Endothelial cell of umbilical vein (primary cell): Measurements from ENCODE around the gene SFTPB. TPM values are rescaled to one million over a fixed set of nuclear protein-coding genes. Genes with fewer than 3 reads are reported as not detected.

Source experiments
- BruUV-seq: library from RNA; stranded (reverse); fragments of 400-500 nt; replicated peaks from 2 replicates; lab custom pipeline; 2021; lab: Mats Ljungman, UMichigan
- CTCF ChIA-PET: fragments of 300-600, 350-600 bp; sonication (Branson Sonifier 250); formaldehyde crosslinking; loops from one replicate; lab custom pipeline; 2021; ENCODE audit warnings: antibody characterized with exemption, inconsistent platforms; lab: Charles Lee
- POLR2A ChIA-PET: fragments of 300-600, 350-600 bp; sonication (Branson Sonifier 250); formaldehyde crosslinking; loops from one replicate; lab custom pipeline; 2021; ENCODE audit warnings: antibody characterized with exemption, inconsistent platforms; lab: Charles Lee
- DNase-seq: peaks from one replicate; pipeline ENCODE4 v3.0.0-alpha.2; 2011; ENCODE audit warnings: low read depth, low spot score
- FAIRE-seq: peaks from 2 replicates; lab custom pipeline; 2011; peaks lifted over from hg19 to GRCh38; lab: Jason Lieb, UNC
- H2AFZ ChIP-seq: 2 replicates; pipeline ENCODE4 v1.6.0; 2012; ENCODE audit warnings: low read depth, low read length, control low read depth, inconsistent platforms
- H3K27ac ChIP-seq: 2 replicates; pipeline ENCODE4 v1.5.1; 2011; ENCODE audit warnings: low read depth, mild to moderate bottlenecking, control low read depth, low read length, moderate library complexity; ENCODE audit not compliant: insufficient read depth
- H3K27me3 ChIP-seq, 2 experiments: 2 replicates each; pipeline versions ENCODE4 v1.6.0 to v1.6.1; 2011; ENCODE audit warnings: low read length in 2 of 2, mixed read lengths in 1 of 2; ENCODE audit not compliant: control insufficient read depth in 2 of 2, insufficient read depth in 2 of 2
- H3K36me3 ChIP-seq, 2 experiments: 2 replicates in 1 of 2; 3 replicates in 1 of 2; pipeline ENCODE4 v1.5.1; 2011; ENCODE audit warnings: low read length in 2 of 2, mild to moderate bottlenecking in 1 of 2, moderate library complexity in 1 of 2; ENCODE audit not compliant: control insufficient read depth in 2 of 2, insufficient read depth in 2 of 2; ENCODE audit errors: extremely low read depth in 1 of 2
- H3K4me1 ChIP-seq: 3 replicates; pipeline ENCODE4 v1.5.1; 2011; ENCODE audit warnings: mild to moderate bottlenecking, low read length; ENCODE audit not compliant: control insufficient read depth, insufficient read depth; ENCODE audit errors: extremely low read depth
- H3K4me2 ChIP-seq: 2 replicates; pipeline ENCODE4 v1.6.1; 2011; ENCODE audit warnings: low read length, control low read depth, mixed read lengths; ENCODE audit not compliant: insufficient read depth
- H3K4me3 ChIP-seq, 3 experiments: fragments of 200-600 bp in 1 of 3; sonication (generic), shearing (Covaris generic) in 1 of 3; replicated peaks in 1 of 3; 2 replicates each; pipeline ENCODE4 v1.5.1; 2011 to 2016; ENCODE audit warnings: control low read depth in 3 of 3, low read length in 3 of 3, mild to moderate bottlenecking in 2 of 3, inconsistent platforms in 1 of 3, low read depth in 1 of 3, moderate library complexity in 1 of 3; ENCODE audit not compliant: insufficient read depth in 1 of 3
- H3K79me2 ChIP-seq: 2 replicates; pipeline ENCODE4 v1.6.0; 2012; ENCODE audit warnings: low read length, inconsistent platforms; ENCODE audit not compliant: control insufficient read depth, insufficient read depth
- H3K9ac ChIP-seq: replicated peaks from 2 replicates; pipeline ENCODE3; 2011; ENCODE audit warnings: low read length, control low read depth; ENCODE audit not compliant: insufficient read depth; ENCODE audit errors: extremely low read depth
- H3K9me1 ChIP-seq: replicated peaks from 3 replicates; pipeline ENCODE4 v1.6.0; 2011; ENCODE audit warnings: mild to moderate bottlenecking, low read length; ENCODE audit not compliant: control insufficient read depth, insufficient read depth; ENCODE audit errors: extremely low read depth
- H3K9me3 ChIP-seq: replicated peaks from 2 replicates; pipeline ENCODE4 v1.5.1; 2012; ENCODE audit warnings: low read length, inconsistent platforms; ENCODE audit not compliant: control insufficient read depth, insufficient read depth
- H4K20me1 ChIP-seq: replicated peaks from 2 replicates; pipeline ENCODE3; 2011; ENCODE audit warnings: mild to moderate bottlenecking, low read length; ENCODE audit not compliant: control insufficient read depth, insufficient read depth; ENCODE audit errors: extremely low read depth
- EZH2 ChIP-seq: IDR thresholded peaks from 2 replicates; pipeline ENCODE4 v1.6.1; 2012; ENCODE audit warnings: borderline replicate concordance, low read depth, mild to moderate bottlenecking, moderate library complexity, low read length, inconsistent platforms; ENCODE audit not compliant: severe bottlenecking
- FOS ChIP-seq: IDR thresholded peaks from 2 replicates; pipeline ENCODE4 v1.6.1; 2011; ENCODE audit warnings: mild to moderate bottlenecking, low read length, moderate library complexity, borderline replicate concordance; ENCODE audit not compliant: insufficient read depth
- GATA2 ChIP-seq: IDR thresholded peaks from 2 replicates; pipeline ENCODE4 v1.7.0; 2011; ENCODE audit warnings: low read depth, mild to moderate bottlenecking, moderate library complexity, mixed read lengths, low read length; ENCODE audit not compliant: insufficient read length, insufficient read depth
- JUN ChIP-seq: IDR thresholded peaks from 2 replicates; pipeline ENCODE4 v1.6.1; 2011; ENCODE audit warnings: borderline replicate concordance, low read depth; ENCODE audit not compliant: insufficient read length, insufficient read depth
- MYC ChIP-seq: IDR thresholded peaks from one replicate; pipeline ENCODE4 v1.6.1; 2011; ENCODE audit warnings: mild to moderate bottlenecking, low read depth, low read length
- POLR2A ChIP-seq: IDR thresholded peaks from 2 replicates; pipeline ENCODE4 v1.6.1; 2012; ENCODE audit warnings: low read depth, mild to moderate bottlenecking, control low read depth, low read length
- POLR2AphosphoS5 ChIP-seq: IDR thresholded peaks from 2 replicates; pipeline ENCODE4 v1.6.1; 2012; ENCODE audit warnings: low read depth, mild to moderate bottlenecking, control low read depth, low read length, moderate library complexity; ENCODE audit not compliant: insufficient read depth
- dilution Hi-C: fragments of 300-500 bp; cut with MboI; formaldehyde crosslinking; loops from one replicate; pipeline ENCODE4 v1.15.0; 2019; ENCODE audit warnings: low sequenced_read_pairs; ENCODE audit not compliant: extremely low pct_ligation_motif_present
- intact Hi-C: fragments of 100-400 bp; cut with micrococcal nuclease; formaldehyde crosslinking; loops from one replicate; pipeline ENCODE4 v1.10.0; 2022
- polyA plus RNA-seq, 4 experiments: library from polyadenylated mRNA; depleted of rRNA in 3 of 4; stranded (reverse) in 3 of 4; unstranded in 1 of 4; fragments of >200 nt; gene quantifications; 2 replicates each; pipeline versions ENCODE4 v1.2.1 to v1.2.3, GENCODE V29; 2011 to 2012; ENCODE audit warnings: missing spikeins in 1 of 4
- total RNA-seq: library from RNA; stranded (reverse); gene quantifications from 2 replicates; pipeline ENCODE4 v1.2.3, GENCODE V29; 2021
- TF ChIP-seq, protein P1 (sequence below): IDR thresholded peaks from 2 replicates; pipeline ENCODE4 v1.6.1; 2011; ENCODE audit not compliant: insufficient read depth, insufficient read length
- TF ChIP-seq, protein P2 (sequence below), 2 donors: IDR thresholded peaks; 1 replicate in 1 of 2; 2 replicates in 1 of 2; pipeline ENCODE4 v1.5.1; 2011; ENCODE audit warnings: low read length in 2 of 2, mild to moderate bottlenecking in 2 of 2, moderate library complexity in 2 of 2, control low read depth in 1 of 2, inconsistent platforms in 1 of 2, low read depth in 1 of 2; ENCODE audit not compliant: insufficient read depth in 1 of 2; ENCODE audit errors: extremely low read depth in 1 of 2

The SFTPB gene
- total and polyA plus RNA-seq, 2 donors (not counting 3 experiments of a cell fraction or from before 2014, with no cell fraction given) = not detected

- Histone ChIP-seq H3K4me3 (no peak overlapping the region), H3K27ac (no peak overlapping the region), H3K9me3 (no peaks in the 10 kb centered on the region), H4K20me1 (no peaks in the 10 kb centered on the region), H3K36me3 (peaks cover 2 to 12% of the 10 kb centered on the region in 2 experiments), H3K4me2 (no peak overlapping the region), H3K9ac (no peak overlapping the region), H3K27me3 (no peaks in the 10 kb centered on the region), H2AFZ (no peak overlapping the region), H3K4me1 (peaks cover 4% of the 10 kb centered on the region), H3K79me2 (no peaks in the 10 kb centered on the region), H3K9me1 (no peaks in the 10 kb centered on the region)
- intact Hi-C loops (no loop called here), dilution Hi-C loops (no loop called here)
- BruUV-seq = no TSS peak
- POLR2A ChIA-PET = no interaction called here
- CTCF ChIA-PET = interaction anchor here (2.3 kb wide), 1 partner anchor 19 kb away, joined by 8 read pairs; no protein-coding TSS in a partner anchor
- TF ChIP-seq, protein P1, sequence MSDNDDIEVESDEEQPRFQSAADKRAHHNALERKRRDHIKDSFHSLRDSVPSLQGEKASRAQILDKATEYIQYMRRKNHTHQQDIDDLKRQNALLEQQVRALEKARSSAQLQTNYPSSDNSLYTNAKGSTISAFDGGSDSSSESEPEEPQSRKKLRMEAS = no peak
- no peak for TF ChIP-seq POLR2AphosphoS5
- TF ChIP-seq POLR2A = no peak
- TF ChIP-seq, protein P2, sequence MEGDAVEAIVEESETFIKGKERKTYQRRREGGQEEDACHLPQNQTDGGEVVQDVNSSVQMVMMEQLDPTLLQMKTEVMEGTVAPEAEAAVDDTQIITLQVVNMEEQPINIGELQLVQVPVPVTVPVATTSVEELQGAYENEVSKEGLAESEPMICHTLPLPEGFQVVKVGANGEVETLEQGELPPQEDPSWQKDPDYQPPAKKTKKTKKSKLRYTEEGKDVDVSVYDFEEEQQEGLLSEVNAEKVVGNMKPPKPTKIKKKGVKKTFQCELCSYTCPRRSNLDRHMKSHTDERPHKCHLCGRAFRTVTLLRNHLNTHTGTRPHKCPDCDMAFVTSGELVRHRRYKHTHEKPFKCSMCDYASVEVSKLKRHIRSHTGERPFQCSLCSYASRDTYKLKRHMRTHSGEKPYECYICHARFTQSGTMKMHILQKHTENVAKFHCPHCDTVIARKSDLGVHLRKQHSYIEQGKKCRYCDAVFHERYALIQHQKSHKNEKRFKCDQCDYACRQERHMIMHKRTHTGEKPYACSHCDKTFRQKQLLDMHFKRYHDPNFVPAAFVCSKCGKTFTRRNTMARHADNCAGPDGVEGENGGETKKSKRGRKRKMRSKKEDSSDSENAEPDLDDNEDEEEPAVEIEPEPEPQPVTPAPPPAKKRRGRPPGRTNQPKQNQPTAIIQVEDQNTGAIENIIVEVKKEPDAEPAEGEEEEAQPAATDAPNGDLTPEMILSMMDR (IDR thresholded peaks at IDR 0.05; ENCODE audit: extremely low read depth in 1 of 2, insufficient read depth in 1 of 2, low read depth in 1 of 2, low read length in 2 of 2) = no peak
- no peak for TF ChIP-seq EZH2
- no peak for TF ChIP-seq JUN
- TF ChIP-seq MYC = no peak
- TF ChIP-seq FOS = no peak
- TF ChIP-seq GATA2 = no peak
- no peak for FAIRE-seq
- no peak for DNase-seq
These were observed 12.0 kb downstream of the SFTPB start for GRCh38 chr2:85655961-85656417.
